Inflammatory macrophage (primary cell): ENCODE results near the gene KLRC4.

Experiments used
- DNase-seq, 2 donors: peaks; one replicate each; pipeline ENCODE4 v3.0.0-alpha.2; 2020 to 2022

Gene KLRC4

GRCh38 chr12:10366875-10367274 lies 42.7 kb downstream of the KLRC4 start:
- DNase-seq = peak in 1 of 2 donors; percentile 31

GRCh38 chr12:10365696-10366405 lies 43.7 kb downstream of the KLRC4 start:
- DNase-seq = peak in 1 of 2 donors; percentile 51

GRCh38 chr12:10364815-10365622 lies 44.5 kb downstream of the KLRC4 start:
- DNase-seq = peak; percentile 58 to 63

- DNase-seq = peak; percentile 18 to 34
These were observed 45.4 kb downstream of the KLRC4 start for GRCh38 chr12:10363914-10364814.

GRCh38 chr12:10363658-10363913 lies 46.0 kb downstream of the KLRC4 start:
- no peak for DNase-seq

GRCh38 chr12:10362828-10363657 lies 46.5 kb downstream of the KLRC4 start:
- DNase-seq = no peak

GRCh38 chr12:10362325-10362724 lies 47.2 kb downstream of the KLRC4 start:
- DNase-seq = no peak

- no peak for DNase-seq
These were observed 47.9 kb downstream of the KLRC4 start for GRCh38 chr12:10361622-10362021.

- no peak for DNase-seq
These were observed 48.5 kb downstream of the KLRC4 start for GRCh38 chr12:10361084-10361483.

- DNase-seq = no peak
These were observed 50.6 kb downstream of the KLRC4 start for GRCh38 chr12:10358969-10359368.

GRCh38 chr12:10358131-10358530 lies 51.4 kb downstream of the KLRC4 start:
- DNase-seq = no peak
